NCI-H2171 treated with DMSO at 0.1 percent for 48 hours (cell line): ENCODE results near the gene IARS1.

ENCODE experiments used
- DNase-seq: peaks from one replicate; lab custom pipeline; 2025; lab: John Stamatoyannopoulos, UW

IARS1 gene

GRCh38 chr9:92295240-92295790, 1.8 kb upstream of the IARS1 start:
- no peak for DNase-seq

GRCh38 chr9:92294297-92294676, 790 bp upstream of the IARS1 start:
- DNase-seq = peak; percentile 10

DNA sequence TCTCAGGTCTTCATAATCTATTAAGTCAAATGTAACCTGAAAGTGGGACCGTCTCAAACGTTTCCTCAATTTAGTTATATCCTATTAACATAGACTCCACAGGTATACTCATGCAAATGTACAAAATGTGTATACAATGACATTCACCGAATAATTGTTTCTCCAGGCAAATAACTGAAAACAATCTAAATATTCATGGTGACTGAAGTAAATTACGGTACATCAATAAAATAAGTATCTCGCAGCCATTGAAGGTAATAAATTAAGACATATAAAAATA, 482 bp downstream of the IARS1 start:
- DNase-seq = no peak

- DNase-seq = no peak
Measured at GRCh38 chr9:92292338-92293074, 991 bp downstream of the IARS1 start.

- no peak for DNase-seq
Measured at GRCh38 chr9:92291577-92291976, 1.9 kb downstream of the IARS1 start.

GRCh38 chr9:92290785-92291429, 2.6 kb downstream of the IARS1 start:
- no peak for DNase-seq

GRCh38 chr9:92289708-92290390, 3.6 kb downstream of the IARS1 start:
- DNase-seq = no peak

DNA sequence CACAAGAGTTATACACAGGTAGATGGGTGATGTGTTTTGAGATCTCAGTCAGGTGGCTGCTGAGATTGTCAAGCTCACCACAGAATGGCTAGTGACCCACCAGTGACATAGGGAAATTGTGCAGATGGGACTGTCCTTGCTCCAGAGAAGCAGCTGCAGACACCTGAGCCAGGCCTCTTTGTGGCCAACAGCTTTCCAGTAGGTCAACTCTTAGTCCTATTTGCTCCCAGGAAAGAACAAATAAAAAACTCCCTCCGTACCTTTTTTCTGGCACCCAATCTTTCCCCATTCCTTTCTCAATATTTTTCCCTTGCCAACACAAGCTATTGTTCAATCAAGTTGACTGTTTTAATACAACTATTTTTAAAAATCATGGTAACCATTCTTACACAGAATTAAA, 14.2 kb downstream of the IARS1 start:
- no peak for DNase-seq

- no peak for DNase-seq
Measured at GRCh38 chr9:92278110-92278509, 15.4 kb downstream of the IARS1 start.

GRCh38 chr9:92276331-92277032, 17.0 kb downstream of the IARS1 start:
- DNase-seq = no peak

DNA sequence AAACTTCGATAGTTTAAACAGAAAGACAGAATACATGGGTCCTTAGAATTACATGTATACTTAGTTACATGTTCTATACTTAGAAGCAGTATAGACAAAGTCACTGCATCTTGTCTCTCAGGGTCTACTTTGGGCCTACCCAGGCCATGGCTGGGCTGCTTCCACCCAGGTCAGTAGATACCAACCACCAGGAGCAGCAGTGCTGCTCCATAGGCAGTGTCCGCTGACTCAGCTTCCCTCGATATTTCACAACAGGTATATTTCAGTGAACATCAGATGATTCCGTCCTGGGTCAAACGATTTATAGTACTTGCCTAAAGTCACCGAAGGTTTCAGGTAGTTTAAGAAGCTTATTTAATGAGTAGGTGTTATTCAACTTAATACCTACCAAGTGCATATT, 18.0 kb downstream of the IARS1 start:
- DNase-seq = no peak

DNA sequence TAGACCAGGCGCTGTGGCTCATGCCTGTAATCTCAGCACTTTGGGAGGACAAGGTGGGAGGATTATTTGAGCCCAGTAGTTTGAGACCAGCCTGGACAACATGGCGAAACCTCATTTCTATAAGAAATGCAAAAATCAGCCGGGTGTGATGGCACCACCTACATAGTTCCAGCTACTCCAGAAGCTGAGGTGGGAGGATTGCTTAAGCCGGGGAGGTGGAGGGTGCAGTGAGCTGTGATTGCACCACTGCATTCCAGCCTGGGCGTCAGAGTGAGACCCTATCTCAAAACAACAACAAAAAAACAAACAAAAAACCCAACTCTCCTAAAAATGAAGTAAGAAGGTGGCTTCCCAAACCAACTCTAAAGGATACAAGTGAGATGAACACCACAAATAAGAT, 23.0 kb downstream of the IARS1 start:
- no peak for DNase-seq

GRCh38 chr9:92266486-92266885, 27.0 kb downstream of the IARS1 start:
- DNase-seq = peak; percentile 99

DNA sequence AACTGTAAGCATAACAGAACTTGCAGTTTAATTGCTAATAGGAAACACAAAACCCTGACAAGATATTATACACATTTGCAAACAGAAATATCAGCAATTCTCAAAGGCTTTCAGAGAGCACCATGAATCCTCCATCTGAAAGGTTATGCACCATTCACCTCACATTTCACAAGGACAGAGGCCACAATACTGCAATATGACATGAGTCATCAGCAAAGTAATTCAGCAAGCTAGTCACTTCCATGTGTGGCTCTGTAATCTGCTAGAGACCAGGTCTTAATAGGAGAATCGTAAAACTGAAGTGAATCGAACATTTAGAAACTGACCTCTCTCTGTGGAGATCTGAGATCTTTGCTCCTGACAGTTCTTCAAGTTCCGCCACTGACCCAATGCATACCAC, 28.3 kb downstream of the IARS1 start:
- DNase-seq = no peak

- DNase-seq = no peak
Measured at GRCh38 chr9:92263131-92263530, 30.4 kb downstream of the IARS1 start.

DNA sequence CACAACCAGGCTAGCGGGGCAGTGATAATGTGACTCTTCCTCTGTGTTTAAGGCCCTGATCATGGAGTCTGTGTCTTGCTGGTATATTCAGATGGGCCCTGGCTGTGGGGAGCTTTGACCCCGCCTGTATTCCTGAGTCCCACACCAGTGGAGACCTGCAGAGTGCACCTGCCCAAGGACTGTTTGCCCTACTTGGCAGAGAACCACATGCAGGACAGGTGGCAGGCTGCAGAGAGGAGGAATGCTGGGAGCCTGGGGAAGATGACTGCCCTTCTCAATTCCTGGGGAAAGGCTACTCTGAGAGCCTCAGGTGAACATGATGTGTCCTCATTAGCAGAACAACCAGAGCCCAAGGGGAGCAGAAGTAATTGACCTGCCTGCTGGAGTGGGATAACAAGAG, 36.2 kb downstream of the IARS1 start:
- no peak for DNase-seq

- no peak for DNase-seq
Measured at GRCh38 chr9:92254381-92255337, 38.8 kb downstream of the IARS1 start.

- DNase-seq = no peak
Measured at GRCh38 chr9:92253656-92254055, 39.8 kb downstream of the IARS1 start.

- DNase-seq = no peak
Measured at GRCh38 chr9:92247981-92248380, 45.5 kb downstream of the IARS1 start.

GRCh38 chr9:92247296-92247695, 46.2 kb downstream of the IARS1 start:
- no peak for DNase-seq

GRCh38 chr9:92245005-92245797, 48.3 kb downstream of the IARS1 start:
- no peak for DNase-seq
